GM21723 (cell line): ENCODE results near the gene FBXO40.

Experiments
- ATAC-seq: cut with Tn5 transposase; IDR thresholded peaks from one replicate; pipeline ENCODE4 v1.9.1; 2021; ENCODE audit warnings: mild to moderate bottlenecking, moderate library complexity; ENCODE audit not compliant: unreplicated experiment

Gene FBXO40

DNA sequence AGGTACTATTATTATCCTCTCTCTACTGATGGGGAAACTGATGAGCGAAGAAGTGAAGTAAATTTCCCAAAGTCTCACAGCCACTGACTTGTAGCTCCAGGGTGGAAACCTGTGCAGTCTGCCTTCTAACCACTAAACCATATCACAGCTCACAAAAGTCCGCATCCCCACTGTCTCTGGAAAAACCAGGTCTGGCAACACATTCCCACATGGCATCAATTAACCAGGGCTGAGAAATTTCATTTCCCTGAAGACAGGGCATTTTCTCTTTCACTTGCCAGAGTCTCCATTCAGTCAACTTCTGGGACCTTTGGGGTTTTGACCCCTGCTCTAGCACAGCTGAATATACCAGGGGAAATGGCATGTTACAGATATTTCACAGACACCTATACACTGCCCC, 26.5 kb downstream of the FBXO40 start:
- ATAC-seq = no peak

- ATAC-seq = no peak
These were observed 28.3 kb downstream of the FBXO40 start for GRCh38 chr3:121621491-121621890.

DNA sequence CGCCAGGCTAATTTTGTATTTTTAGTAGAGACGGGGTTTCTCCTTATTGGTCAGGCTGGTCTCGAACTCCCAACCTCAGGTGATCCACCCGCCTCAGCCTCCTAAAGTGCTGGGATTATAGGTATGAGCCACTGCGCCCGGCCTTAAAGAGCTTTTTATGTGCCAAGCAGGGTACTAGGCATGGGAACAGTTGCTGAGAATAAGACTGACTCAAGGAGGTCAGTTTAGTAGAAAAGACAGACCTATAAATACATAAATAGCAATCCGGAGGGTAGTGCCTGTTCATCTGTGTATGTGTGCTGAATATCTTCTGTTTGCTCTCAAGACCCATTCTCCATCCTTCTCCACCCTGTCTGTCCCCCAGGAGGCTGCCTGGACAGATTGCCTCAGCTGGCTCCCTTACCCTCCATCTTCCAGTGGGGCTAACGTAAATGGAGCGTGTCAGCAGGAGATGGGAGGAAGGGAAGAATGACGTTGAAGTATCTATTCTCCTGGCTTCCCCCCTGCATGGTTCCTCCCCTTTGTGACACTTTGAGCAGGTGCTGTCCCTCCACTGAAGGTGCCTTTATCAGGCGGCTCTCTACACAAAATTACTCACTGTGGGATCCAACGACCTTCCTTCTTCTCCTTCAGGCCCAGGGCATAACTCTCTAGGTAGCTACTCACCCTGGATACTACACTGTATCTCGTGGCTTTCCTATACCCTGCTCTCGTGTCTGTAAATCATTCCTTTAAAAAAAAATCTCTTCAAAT, 31.1 kb downstream of the FBXO40 start:
- no peak for ATAC-seq

DNA sequence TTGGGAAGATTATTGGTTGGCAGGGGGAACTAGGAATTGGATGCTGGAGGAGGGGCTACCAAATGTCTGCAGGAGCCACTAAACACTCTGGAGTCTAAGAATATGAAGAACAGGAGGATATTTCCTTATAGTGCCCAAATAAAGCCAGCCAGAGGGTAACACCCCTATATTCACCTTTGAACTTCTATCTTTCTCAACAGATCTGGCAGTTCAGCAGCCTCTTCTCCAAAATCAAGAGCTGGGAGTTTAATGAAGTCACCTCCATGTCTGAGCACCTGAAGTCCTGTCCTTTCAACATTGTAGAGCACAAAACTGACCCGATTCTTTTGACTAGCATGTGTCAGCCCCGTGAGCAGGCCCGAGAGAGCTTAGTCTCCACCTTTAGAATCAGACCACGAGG, 33.3 kb downstream of the FBXO40 start:
- ATAC-seq = no peak

DNA sequence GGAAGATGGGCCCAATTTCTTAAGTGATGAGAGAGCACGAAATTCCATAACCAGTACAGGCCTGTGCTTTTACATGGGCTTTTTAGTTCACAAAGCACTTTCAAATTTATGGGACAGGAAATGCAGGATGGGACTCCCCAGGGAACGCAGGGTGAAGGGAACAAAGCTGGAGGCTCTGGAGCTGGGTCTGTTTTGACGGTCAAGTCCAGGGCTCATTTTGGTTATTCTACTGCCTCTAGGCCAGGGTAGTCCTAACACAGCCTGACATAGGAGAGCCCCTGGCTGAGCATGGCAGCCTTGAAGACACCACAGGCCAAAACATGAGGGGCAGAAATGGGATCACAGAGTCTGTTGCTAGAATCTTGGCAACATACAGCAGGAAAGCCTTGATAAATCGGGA, 34.0 kb downstream of the FBXO40 start:
- ATAC-seq = no peak

GRCh38 chr3:121627622-121628021, 34.4 kb downstream of the FBXO40 start:
- ATAC-seq = no peak

GRCh38 chr3:121629601-121630000, 36.4 kb downstream of the FBXO40 start:
- ATAC-seq = no peak

GRCh38 chr3:121630355-121630754, 37.2 kb downstream of the FBXO40 start:
- ATAC-seq = no peak

GRCh38 chr3:121637922-121638321, 44.7 kb downstream of the FBXO40 start:
- no peak for ATAC-seq

GRCh38 chr3:121641127-121641526, 47.9 kb downstream of the FBXO40 start:
- no peak for ATAC-seq

- ATAC-seq = no peak
These were observed 49.6 kb downstream of the FBXO40 start for GRCh38 chr3:121642601-121643314.

- no peak for ATAC-seq
These were observed 51.9 kb downstream of the FBXO40 start for GRCh38 chr3:121645054-121645453.

DNA sequence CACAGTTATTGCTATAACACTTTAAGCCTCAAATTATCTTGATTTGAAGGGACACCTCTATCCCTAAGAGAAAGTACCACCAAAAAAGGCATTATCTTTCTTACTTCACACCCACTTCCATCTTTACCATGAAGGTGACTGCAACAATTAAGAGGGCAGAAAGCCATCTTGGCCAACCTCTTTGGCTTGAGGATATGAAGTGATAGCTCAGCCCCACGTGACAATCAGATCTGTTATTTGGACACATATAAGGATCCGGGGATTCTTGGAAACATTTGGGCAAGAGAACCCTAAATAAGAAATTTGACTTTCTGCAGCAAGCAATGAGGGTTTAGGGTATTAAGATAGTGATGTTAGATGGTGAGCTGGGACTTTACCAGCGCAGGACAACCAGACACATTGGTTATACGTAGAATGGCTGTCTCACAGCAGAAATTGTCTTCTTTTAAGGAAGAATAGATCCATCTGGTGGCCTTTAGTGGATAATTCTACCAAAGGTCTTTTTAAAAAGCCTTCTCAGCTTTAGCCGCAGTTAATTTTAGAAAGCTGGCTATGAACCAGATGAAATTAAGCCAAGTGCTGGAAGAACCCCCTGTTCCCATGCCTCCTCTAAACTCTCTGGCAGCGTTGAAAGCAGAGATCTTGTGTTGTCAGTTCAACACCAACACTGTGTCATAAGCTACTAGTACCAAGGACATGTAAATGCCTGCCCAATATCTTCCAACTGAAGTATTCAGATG, 55.2 kb downstream of the FBXO40 start:
- no peak for ATAC-seq

DNA sequence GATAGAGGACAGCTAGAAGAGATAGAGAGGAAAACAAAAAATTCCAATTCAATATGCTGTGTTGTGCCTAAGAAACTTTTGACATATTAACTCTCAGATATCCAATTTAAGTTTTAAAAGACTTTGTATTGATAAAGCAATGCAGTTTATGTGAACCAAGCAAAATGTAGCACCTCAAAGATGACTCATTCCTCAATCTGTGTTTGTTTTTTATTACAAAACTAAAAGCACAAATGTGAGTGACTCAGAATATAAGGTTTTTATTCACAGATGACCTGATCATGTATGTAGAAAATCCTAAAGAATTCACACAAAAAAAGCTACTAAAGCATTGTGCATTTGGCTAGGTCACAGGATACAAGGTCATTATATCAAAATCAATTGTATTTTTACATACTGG, 56.5 kb downstream of the FBXO40 start:
- no peak for ATAC-seq

GRCh38 chr3:121651684-121652083, 58.5 kb downstream of the FBXO40 start:
- no peak for ATAC-seq

- peak; percentile 80 for ATAC-seq
These were observed 61.6 kb downstream of the FBXO40 start for GRCh38 chr3:121654493-121655385.

DNA sequence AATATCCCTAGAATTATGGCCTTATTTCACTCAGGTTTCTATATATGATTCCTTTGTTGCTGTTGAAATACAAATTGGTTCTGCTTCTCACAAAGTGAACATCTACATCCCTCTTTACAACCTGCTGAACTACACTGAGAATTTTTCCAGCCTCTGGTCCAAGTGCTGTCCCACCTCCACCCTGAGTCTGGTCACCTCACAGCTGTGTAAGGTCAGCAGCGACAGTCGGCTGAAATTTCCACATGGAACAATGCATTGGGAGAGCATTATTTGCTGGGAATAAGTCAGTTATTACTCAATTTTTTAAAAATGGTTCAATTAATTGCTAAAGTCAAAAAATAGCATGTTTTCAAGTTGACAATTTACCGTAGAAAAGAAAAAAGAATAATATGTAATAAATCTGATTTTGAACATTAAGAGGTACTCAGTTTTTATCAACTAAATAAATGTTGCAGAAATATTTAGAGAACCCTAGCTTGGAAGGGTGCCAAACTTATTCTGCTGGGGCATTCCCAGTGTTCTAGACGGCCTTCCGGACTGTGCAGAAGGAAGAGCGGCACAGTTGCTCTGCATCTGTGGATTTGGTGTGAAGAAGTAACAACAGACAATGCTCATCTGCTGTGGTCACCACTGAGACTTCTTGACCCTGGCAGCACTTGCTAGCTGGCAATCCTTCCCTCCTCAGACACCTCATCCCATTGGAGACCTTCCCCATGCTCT, 65.7 kb downstream of the FBXO40 start:
- ATAC-seq = no peak

DNA sequence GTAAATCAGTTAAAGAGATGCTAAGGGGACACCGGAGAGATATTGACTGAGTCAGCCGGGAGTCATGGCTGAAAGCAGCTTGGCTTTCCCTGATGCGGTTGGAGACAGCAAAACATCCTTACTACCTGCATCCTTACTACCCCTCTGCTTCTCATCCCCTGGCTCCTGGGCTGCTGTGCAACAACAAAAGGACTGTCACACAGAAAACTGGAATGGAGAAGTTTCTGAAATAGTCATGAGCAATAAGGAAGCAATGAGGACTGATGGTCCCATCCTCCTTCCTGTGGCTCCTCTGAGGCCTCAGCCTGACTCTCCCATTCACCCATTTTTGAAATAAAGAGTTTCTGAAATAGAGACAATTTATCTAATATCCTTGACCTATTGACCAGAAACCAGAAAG, 66.4 kb downstream of the FBXO40 start:
- ATAC-seq = no peak

DNA sequence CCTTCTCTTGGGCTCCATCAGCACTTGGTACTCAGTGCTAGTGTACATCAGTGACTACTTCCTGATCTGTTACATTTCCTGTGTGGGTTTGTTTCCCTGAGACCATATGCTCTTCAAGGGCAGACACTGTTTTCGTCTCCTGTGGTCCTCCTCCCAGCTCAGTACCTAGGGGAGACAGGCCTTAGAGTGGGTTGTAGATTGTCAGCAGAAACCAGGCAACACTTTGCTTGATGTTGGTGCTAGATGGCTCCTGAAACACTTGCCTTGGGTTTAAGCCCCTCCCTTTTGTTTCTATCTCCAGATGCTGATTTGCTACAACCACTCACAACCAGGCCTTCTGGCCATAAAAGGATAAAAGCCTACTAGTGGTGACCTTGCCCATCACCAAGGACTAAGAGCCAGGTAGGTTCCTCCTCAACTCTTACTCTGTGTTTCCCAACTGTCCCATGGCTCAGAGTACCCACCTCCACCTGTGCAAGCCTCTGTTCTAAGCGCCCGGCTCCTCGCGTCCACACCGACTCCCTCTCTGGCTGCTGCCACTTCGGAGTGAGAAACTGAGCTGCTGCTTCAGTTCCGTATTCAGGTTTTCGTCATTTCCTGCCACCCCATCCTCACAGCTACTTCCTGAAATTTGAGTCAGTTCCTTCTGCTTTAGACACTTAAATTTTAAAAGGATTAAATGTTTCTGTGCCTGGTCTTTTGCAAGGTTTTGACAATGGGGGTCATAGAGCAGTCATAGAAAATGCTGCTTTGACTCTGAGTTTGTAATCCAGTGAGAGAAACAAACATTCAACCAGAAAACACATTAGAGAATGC, 67.4 kb downstream of the FBXO40 start, which contains the start of gene HCLS1:
TSS of gene HCLS1 (minus strand) at position 548 of the 816 bp plus-strand sequence. CDS start 2,556 bp downstream, outside the sequence.
- ATAC-seq = peak; percentile 86
